GM13976 (cell line): ENCODE measurements around the gene DHRS13.

Source experiments
- DNase-seq: peaks from one replicate; pipeline ENCODE4 v3.0.0; 2012; ENCODE audit warnings: low spot score
- CTCF ChIP-seq: IDR thresholded peaks from 2 replicates; pipeline ENCODE4 v1.5.1; 2012; ENCODE audit warnings: borderline replicate concordance, mild to moderate bottlenecking; ENCODE audit not compliant: insufficient read depth; ENCODE audit errors: extremely low read depth, missing control alignments, control extremely low read depth
- in situ Hi-C: fragments of 300-500 bp; cut with MboI; formaldehyde crosslinking; loops from one replicate; pipeline ENCODE4 v1.12.0; 2022; ENCODE audit warnings: low sequenced_read_pairs, mixed read lengths, inconsistent platforms; ENCODE audit not compliant: unreplicated experiment

The DHRS13 gene

GRCh38 chr17:28902819-28903545 is at the start of gene DHRS13:
DHRS13 (minus strand) TSS chr17:28903079; CDS start chr17:28902944, 135 bp downstream.
- TF ChIP-seq CTCF: peak; percentile 95
- in situ Hi-C loops: no loop called here
- peak; percentile 95 for DNase-seq

- TF ChIP-seq CTCF: no peak
- in situ Hi-C loops: no loop called here
- peak; percentile 93 for DNase-seq
Observed at GRCh38 chr17:28951991-28952975, 49.4 kb upstream of the DHRS13 start.

GRCh38 chr17:28951428-28951990 is 48.6 kb upstream of the DHRS13 start, which contains the start of gene PHF12:
PHF12 (minus strand) TSS chr17:28951518; CDS start chr17:28950960, 558 bp downstream.
- DNase-seq: peak; percentile 94
- no peak for TF ChIP-seq CTCF
- in situ Hi-C loops: no loop called here

GRCh38 chr17:28950752-28951427 is 48.0 kb upstream of the DHRS13 start:
- in situ Hi-C loops: no loop called here
- DNase-seq: no peak
- TF ChIP-seq CTCF: no peak

- DNase-seq: peak; percentile 44
- no peak for TF ChIP-seq CTCF
- in situ Hi-C loops: no loop called here
Observed at GRCh38 chr17:28950017-28950751, 47.3 kb upstream of the DHRS13 start.
